Stimulated activated CD4-positive, alpha-beta T cell treated with anti-CD3 and anti-CD28 coated beads, TNF-alpha, amount 100 ng/mL, for 48 hours (primary cell): ENCODE results near the gene GNG8.
A peak's percentile ranks its signal among the peaks of the same experiment; 100 is the strongest.

Experiments used
- DNase-seq, 3 donors: peaks; one replicate each; pipeline ENCODE4 v3.0.0-alpha.2; 2020; ENCODE audit warnings: low read depth in 3 of 3

The GNG8 gene

DNA sequence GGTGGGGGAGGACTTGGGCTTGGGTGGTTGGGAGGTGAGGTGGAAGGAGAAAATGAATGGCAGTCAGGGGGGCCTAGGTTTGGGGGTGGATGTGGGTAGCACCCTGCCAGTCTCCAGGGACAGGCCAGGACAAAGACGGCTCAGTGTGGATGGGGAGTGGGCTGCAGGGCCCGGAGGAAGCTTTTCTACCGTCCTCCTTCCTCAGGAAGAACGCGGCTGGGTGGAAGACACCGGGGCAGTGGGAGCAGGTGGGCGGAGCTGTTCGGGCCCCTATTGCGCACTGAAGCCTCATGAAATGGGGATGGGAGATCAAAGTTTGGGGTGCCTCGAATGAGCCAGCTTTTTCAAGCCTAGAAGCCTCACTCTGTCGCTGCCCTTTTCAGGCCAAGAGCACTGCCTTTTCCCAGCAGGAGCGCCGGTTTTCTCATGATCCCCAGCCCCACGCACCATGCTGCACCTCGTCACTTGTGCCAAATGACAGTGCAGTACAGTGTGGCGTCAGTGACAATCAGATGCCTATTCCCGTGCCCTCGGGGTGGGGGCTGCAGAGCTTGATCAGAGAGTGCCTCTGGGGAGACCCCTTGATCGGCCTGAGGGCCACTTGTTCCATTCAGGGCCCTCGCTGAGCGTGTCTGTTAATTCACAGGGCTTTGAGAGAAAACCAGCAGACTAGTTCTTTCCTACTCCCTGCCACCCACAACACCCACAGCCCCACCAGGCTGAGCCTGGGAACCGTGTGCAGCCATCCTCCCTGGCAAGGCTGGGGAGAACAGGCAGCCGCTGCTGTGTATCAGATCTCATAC, 33.4 kb downstream of the GNG8 start:
- no peak for DNase-seq

DNA sequence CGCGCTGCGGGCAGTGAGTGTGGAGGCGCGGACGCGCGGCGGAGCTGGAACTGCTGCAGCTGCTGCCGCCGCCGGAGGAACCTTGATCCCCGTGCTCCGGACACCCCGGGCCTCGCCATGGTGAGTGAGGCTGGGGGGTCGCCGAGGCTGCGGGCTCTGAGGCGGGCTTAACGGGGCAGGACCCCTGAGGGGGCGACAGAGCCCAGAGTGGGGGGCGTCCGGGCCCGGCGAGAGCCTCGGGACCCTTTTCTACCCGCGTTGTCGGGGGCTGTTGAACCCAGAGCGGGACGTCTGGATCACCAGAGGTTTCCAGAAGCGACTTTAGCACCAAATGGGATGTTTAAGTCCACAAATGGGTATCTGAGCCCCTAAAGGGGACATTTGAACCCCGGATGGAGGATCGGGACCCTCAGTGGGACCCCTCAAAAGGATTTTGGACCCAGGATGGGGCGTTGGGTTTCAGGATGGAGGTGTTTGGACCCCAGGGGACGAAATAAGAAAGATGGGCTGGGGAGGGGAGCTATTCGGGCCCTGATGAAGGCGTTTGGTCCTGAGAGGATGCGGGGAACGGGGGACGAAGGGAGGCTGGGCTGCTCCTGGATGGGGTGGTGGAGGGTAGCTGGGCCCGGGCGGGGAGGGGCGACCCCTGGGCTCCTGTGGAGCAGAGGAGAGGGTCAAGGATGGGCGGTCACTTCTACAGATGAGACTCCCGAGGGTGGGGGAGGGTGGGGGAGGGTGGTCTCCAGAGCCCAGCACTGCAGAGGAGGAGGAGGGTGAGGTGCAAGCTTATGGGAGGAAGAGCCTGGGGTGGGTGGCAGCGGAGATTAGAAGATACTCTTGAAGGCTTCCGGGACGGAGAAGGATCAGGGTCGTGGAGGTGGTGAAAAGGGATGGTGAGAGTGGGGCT, 34.4 kb downstream of the GNG8 start, which contains the start of gene CALM3:
Gene CALM3, plus strand, starts transcription at position 13 of the 907 bp plus-strand sequence. Its CDS starts 105 bp downstream, at position 118.
- DNase-seq: no peak

DNA sequence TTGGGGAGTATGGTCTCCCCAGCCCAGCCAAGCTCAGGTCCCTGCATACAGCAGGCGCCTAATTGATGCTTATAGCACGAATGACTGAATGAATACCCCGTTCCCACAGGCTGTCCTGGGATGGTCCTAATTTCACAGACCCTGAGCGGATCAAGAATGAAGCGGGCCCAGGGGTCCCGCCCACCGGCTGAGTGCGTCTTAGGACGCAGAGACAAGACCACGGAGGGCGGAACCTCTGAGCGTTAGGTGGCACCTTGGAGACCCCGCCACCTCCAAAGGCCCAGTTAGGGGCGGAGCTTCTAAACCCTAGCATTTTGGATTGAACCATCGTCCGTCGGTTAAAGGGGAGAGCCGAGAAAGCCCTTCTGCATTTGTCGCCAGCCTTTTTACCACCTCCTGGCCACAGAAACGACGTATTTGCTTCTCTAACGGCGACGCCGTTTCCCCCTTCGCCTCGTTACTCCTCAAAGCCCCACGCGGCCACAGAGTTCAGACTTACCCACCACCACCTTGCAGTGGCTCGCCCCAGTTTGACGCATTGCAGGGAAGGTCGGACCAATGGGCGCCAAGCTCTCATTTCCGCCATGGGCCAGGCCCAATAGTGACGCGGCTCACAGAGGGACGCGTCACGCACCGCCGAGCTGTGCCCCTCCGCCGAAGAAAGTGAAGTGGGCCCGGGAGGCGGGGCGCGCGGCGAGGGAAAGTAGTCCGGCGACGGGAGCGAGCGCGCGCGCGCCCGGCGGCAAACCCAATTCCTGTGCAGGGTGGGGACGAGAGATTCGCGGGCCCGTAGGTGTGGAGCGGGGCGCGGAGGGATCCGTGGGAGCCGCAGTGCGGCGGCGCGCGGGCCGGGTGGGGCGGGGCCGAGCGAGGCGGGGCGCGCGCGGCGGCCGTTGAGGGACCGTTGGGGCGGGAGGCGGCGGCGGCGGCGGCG, 35.4 kb downstream of the GNG8 start:
- DNase-seq: peak; percentile 94 to 96 (median 95)

DNA sequence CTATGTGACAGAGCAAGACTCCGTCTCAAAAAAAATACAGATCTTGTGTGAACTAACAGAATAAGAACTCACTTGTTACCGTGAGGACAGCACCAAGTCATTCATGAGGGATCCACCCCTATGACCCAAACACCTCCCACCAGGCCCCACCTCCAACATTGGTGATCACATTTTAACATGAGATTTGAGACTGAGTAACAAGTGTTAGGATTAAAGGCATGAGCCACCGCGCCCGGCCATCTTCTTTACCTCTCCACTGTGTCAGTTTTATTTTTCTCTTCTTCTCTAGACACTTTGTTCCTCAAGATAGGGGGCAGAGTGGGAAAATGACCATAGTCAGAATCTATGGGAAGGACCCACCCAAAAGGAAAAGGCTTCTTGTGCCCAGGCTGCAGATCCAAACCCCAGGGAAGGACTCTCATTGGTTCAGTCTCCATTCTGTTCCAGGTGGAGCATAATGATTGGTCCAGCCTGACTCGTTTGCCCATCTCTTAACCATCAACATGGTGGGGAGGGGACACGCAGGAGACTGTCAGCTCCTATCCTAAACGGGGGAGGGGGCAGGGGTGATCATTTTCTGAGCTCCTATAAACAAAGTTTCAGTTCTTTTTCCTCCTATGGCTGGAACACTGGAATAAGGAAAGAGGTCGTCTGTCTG, 36.2 kb downstream of the GNG8 start:
- DNase-seq: no peak

DNA sequence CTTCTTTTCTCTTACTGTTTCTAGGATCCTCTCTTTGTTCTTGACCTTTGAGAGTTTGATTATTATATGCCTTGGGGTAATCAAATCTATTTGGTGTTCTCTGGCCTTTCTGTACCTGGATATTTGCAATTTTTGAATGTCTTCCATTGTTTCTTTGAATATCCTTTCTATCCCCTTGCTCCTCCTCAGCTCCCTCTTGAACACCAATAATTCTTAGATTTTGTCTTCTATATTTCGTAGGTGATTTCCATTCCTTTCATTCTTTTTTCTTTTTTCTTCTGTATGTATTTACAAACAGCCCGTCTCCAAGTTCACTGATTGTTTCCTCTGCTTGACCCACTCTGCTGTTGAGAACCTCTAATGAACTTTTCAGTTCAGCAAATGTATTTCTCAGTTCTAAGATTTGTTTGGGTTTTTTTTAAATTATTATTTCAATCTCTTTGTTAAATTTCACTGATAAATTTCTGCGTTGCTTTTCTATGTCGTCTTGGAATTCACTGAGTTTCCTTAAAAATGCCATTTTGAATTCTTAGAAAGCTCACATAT, 37.6 kb downstream of the GNG8 start:
- DNase-seq: no peak

DNA sequence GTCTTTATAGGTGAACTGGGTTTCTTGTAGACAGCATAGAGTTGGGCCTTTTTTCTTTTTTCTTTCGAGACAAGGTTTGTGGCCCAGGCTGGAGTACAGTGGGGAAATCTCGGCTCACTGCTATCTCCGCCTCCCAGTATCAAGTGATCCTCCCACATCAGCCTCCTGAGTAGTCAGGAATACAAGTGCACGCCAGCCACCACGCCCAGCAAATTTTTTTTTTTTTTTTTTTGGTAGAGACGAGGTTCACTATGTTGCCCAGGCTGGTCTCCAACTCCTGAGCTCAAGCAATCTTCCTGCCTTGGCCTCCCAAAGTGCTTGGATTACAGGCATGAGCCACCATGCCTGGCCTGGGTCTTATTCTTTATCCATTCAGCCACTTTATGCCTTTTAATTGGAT, 40.0 kb downstream of the GNG8 start:
- no peak for DNase-seq

DNA sequence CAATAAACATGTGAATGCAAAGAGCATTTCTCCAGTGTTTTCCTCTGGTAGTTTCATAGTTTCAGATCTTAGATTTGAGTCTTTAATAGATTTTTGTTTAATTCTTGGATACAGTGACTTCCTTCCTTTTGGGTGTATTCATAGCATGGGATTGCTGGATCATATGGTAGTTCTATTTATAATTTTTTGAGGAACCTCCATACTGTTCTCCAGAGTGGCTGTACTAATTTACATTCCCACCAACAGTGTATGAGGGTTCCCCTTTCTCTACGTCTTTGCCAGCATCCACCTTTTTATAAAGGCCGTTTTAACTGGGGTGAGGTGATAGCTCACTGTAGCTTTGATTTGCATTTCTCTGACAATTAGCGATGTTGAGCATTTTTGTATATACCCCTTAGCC, 44.1 kb downstream of the GNG8 start:
- no peak for DNase-seq

DNA sequence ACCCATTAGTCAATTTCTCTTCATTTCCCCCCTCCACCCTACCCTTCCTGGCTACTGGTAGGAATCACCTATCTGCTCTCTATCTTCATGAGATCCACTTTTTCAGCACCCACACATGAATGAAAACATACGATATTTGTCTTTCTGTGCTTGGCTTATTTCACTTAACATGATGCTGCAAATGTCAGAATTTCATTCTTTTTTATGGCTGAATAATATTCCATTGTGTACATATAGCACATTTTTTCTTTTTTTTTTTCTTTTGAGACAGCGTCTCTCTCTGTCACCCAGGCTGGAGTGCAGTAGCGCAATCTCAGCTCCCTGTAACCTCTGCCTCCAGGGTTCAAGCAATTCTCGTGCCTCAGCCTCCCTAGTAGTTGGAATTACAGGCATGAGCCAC, 44.7 kb downstream of the GNG8 start:
- no peak for DNase-seq

DNA sequence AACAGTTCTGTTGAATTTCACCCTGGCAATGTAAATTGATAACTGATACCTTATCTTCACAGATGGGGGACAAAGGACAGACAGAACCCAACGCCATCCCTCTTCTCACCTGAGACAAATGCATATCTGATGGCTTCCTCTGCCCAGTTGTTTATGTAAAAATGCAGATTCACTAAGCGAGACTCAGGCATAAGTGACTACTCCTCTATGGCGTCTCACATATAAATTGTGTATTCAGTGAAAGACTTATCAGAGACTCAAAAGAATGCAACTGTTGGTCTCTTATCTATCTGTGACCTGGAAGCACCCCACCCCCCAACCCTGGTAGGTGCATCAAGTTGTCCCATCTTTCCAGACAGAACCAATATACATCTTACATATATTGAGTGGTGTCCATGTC, 48.1 kb downstream of the GNG8 start:
- no peak for DNase-seq

DNA sequence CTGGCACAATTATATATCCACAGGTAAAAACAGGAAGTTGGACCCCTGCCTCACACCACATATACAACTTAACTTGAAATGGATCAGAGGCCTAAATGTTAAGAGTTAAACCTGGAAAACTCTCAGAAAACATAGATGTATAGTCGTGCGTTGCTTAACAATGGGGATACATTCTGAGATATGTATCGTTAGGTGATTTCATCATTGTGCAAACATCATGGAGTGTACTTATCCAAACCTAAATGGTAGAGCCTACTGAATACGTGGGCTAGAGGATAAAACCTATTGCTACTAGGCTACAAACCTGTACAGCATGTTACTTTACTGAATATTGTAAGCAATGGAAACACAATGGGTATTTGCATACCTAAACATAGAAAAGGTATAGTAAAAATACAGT, 49.7 kb downstream of the GNG8 start:
- no peak for DNase-seq

DNA sequence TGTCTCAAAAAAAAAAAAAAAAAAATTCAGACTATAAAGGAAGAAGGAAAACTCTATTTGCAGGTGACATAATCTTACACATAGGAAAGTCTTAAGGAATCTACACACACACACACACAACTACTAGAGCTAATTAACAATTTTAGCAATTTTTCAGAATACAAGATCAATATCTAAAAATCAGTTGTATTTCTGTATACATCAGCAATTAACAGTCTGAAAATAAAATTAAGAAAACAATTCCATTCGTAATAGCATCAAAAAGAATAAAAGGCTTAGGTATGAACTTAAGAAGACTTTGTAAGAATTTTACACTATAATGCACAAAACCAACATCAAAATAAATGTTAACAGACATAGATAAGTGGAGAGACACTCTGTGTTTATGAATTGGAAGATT, 50.5 kb downstream of the GNG8 start:
- DNase-seq: no peak
